Esophagus muscularis mucosa (tissue), 4 donors: ENCODE results near the gene CNTN2. TPM values are rescaled to one million over a fixed set of nuclear protein-coding genes. Genes with fewer than 3 reads are reported as not detected.

Source experiments
- DNase-seq: peaks from one replicate; pipeline ENCODE4 v3.0.0-alpha.2; 2017; ENCODE audit errors: extremely low spot score
- H3K27ac ChIP-seq, 4 donors: fragments of 200-600 bp; sonication (generic); replicated peaks in 1 of 4; 1 replicate in 3 of 4; 2 replicates in 1 of 4; pipeline ENCODE4 v1.5.1; 2016 to 2019; ENCODE audit warnings: mild to moderate bottlenecking in 1 of 4
- H3K27me3 ChIP-seq, 4 donors: fragments of 200-600 bp; sonication (generic); one replicate each; pipeline versions ENCODE4 v1.5.1 to v1.6.0; 2016 to 2019
- H3K36me3 ChIP-seq, 4 donors: fragments of 200-600 bp; sonication (generic); one replicate each; pipeline ENCODE4 v1.5.1; 2016 to 2019
- H3K4me1 ChIP-seq, 4 donors: fragments of 200-600 bp; sonication (generic); one replicate each; pipeline ENCODE4 v1.5.1; 2016 to 2019
- H3K4me3 ChIP-seq, 4 donors: fragments of 200-600 bp; sonication (generic); 1 replicate in 2 of 4; 2 replicates in 2 of 4; pipeline ENCODE4 v1.5.1; 2016 to 2019; ENCODE audit warnings: mild to moderate bottlenecking in 4 of 4, moderate library complexity in 1 of 4
- H3K9me3 ChIP-seq, 4 donors: fragments of 200-600 bp; sonication (generic); 1 replicate in 3 of 4; 2 replicates in 1 of 4; pipeline ENCODE4 v1.5.1; 2016 to 2019
- EP300 ChIP-seq: sonication (generic); formaldehyde crosslinking; IDR thresholded peaks from one replicate; pipeline ENCODE4 v1.6.1; 2017; ENCODE audit warnings: antibody characterized with exemption
- POLR2A ChIP-seq: fragments of 450-650 bp; IDR thresholded peaks from one replicate; pipeline ENCODE4 v1.6.1; 2017; ENCODE audit warnings: antibody characterized with exemption, moderate library complexity, mild to moderate bottlenecking, low read depth
- POLR2AphosphoS5 ChIP-seq, 2 donors: sonication (generic); formaldehyde crosslinking; IDR thresholded peaks; one replicate each; pipeline ENCODE4 v1.6.1; 2017; ENCODE audit warnings: antibody characterized with exemption in 2 of 2
- WGBS: methylation state at CpG from one replicate; pipeline ENCODE4 v1.1.5; 2018; 5-methylcytosine and 5-hydroxymethylcytosine counted together
- intact Hi-C: fragments of 100-400 bp; cut with DNase I; formaldehyde crosslinking; loops from one replicate; pipeline ENCODE4 v1.15.1; 2023
- total RNA-seq, 4 donors: library from RNA; depleted of rRNA; stranded (reverse); fragments of >200 nt; gene quantifications; one replicate each; pipeline versions ENCODE4 v1.1.0 to v1.2.1, GENCODE V29; 2016
- TF ChIP-seq, protein P1 (sequence below), 3 experiments: fragments of 200-600 bp in 2 of 3; fragments of 450-650 bp in 1 of 3; sonication (generic) in 2 of 3; IDR thresholded peaks; one replicate each; pipeline ENCODE4 v1.5.1; 2017 to 2019; ENCODE audit warnings: antibody characterized with exemption in 3 of 3, mild to moderate bottlenecking in 2 of 3, moderate library complexity in 1 of 3

Gene CNTN2
- total RNA-seq, 4 donors from 2014 or later, result 1.9 to 6.2 (median 2.9) TPM

- H3K27me3 ChIP-seq, result no peaks in the 10 kb centered on the region
- peaks cover 4 to 16% (median 13%) of the 10 kb centered on the region in 4 donors for H3K4me1 ChIP-seq
- H3K36me3 ChIP-seq, result no peaks in the 10 kb centered on the region
- TF ChIP-seq EP300 (no peak), POLR2A (no peak), POLR2AphosphoS5 (IDR thresholded peaks at IDR 0.05) (no peak)
- TF ChIP-seq, protein P1, sequence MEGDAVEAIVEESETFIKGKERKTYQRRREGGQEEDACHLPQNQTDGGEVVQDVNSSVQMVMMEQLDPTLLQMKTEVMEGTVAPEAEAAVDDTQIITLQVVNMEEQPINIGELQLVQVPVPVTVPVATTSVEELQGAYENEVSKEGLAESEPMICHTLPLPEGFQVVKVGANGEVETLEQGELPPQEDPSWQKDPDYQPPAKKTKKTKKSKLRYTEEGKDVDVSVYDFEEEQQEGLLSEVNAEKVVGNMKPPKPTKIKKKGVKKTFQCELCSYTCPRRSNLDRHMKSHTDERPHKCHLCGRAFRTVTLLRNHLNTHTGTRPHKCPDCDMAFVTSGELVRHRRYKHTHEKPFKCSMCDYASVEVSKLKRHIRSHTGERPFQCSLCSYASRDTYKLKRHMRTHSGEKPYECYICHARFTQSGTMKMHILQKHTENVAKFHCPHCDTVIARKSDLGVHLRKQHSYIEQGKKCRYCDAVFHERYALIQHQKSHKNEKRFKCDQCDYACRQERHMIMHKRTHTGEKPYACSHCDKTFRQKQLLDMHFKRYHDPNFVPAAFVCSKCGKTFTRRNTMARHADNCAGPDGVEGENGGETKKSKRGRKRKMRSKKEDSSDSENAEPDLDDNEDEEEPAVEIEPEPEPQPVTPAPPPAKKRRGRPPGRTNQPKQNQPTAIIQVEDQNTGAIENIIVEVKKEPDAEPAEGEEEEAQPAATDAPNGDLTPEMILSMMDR (IDR thresholded peaks at IDR 0.05), result no peak
- 83% methylated on average over 4 of the region's 4 CpGs for WGBS
- intact Hi-C loops, result no loop called here
- DNase-seq, result no peak
- H3K27ac ChIP-seq, result no peak overlapping the region
- no peaks in the 10 kb centered on the region for H3K9me3 ChIP-seq
- no peak overlapping the region for H3K4me3 ChIP-seq
Measured at GRCh38 chr1:205068001-205068400, 25.0 kb downstream of the CNTN2 start.

GRCh38 chr1:205068457-205069040 lies 25.5 kb downstream of the CNTN2 start:
- DNase-seq, result no peak
- intact Hi-C loops, result no loop called here
- H3K4me1 ChIP-seq, result peaks cover 4 to 16% (median 13%) of the 10 kb centered on the region in 4 donors
- TF ChIP-seq POLR2AphosphoS5 (IDR thresholded peaks at IDR 0.05) (no peak), POLR2A (no peak), EP300 (no peak)
- TF ChIP-seq, protein P1 (IDR thresholded peaks at IDR 0.05), result no peak
- H3K36me3 ChIP-seq, result no peaks in the 10 kb centered on the region
- H3K27me3 ChIP-seq, result no peaks in the 10 kb centered on the region
- WGBS, result 10% methylated on average over 2 of the region's 2 CpGs
- H3K27ac ChIP-seq, result no peak overlapping the region
- no peak overlapping the region for H3K4me3 ChIP-seq
- H3K9me3 ChIP-seq, result no peaks in the 10 kb centered on the region

GRCh38 chr1:205069371-205070125 lies 26.5 kb downstream of the CNTN2 start:
- no peak overlapping the region for H3K27ac ChIP-seq
- peaks cover 4 to 16% (median 13%) of the 10 kb centered on the region in 4 donors for H3K4me1 ChIP-seq
- 80% methylated on average over 39 of the region's 42 CpGs for WGBS
- TF ChIP-seq, protein P1 (IDR thresholded peaks at IDR 0.05), result no peak
- no peak for TF ChIP-seq EP300
- no peak for TF ChIP-seq POLR2A
- TF ChIP-seq POLR2AphosphoS5 (IDR thresholded peaks at IDR 0.05), result no peak
- no peaks in the 10 kb centered on the region for H3K9me3 ChIP-seq
- intact Hi-C loops, result no loop called here
- H3K27me3 ChIP-seq, result no peaks in the 10 kb centered on the region
- DNase-seq, result no peak
- H3K36me3 ChIP-seq, result no peaks in the 10 kb centered on the region
- no peak overlapping the region for H3K4me3 ChIP-seq

DNA sequence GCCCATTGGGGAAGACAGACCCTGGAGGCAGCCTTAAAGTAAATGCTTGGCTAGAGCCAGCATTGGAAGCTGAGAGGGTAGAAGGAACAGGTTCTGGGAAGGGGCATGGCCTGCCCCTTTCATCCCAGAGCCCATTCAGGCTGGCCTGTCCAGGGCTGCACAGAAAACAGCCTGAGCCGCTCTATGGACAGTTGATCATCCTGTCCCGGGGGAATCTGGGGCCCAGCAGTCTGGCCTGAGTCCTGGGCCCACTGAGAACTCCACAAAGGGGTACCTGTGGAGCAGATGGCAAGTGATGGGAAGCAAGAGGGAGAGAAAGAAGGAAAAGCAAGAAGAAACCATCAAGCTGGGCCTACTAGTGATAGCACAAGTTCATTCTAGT lies 28.0 kb downstream of the CNTN2 start:
- TF ChIP-seq POLR2A (no peak), EP300 (no peak), POLR2AphosphoS5 (IDR thresholded peaks at IDR 0.05) (no peak)
- TF ChIP-seq, protein P1 (IDR thresholded peaks at IDR 0.05), result no peak
- peaks cover 4 to 16% (median 13%) of the 10 kb centered on the region in 4 donors for H3K4me1 ChIP-seq
- H3K36me3 ChIP-seq, result no peaks in the 10 kb centered on the region
- no peak for DNase-seq
- 100% methylated on average over 2 of the region's 2 CpGs for WGBS
- no peaks in the 10 kb centered on the region for H3K27me3 ChIP-seq
- H3K4me3 ChIP-seq, result no peak overlapping the region
- H3K27ac ChIP-seq, result no peak overlapping the region
- intact Hi-C loops, result no loop called here
- no peaks in the 10 kb centered on the region for H3K9me3 ChIP-seq
